Adrenal gland (tissue), 5 donors: Measurements from ENCODE around the gene ORMDL1.

Experiments used
- CTCF ChIP-seq, 6 experiments: fragments of 450-650 bp in 4 of 6; fragments of 200-600 bp in 2 of 6; sonication (generic) in 1 of 6; IDR thresholded peaks; 1 replicate in 5 of 6; 2 replicates in 1 of 6; pipeline versions ENCODE4 v1.5.1 to v1.8.0; 2016 to 2021; ENCODE audit warnings: antibody characterized with exemption in 6 of 6, mild to moderate bottlenecking in 2 of 6, moderate library complexity in 1 of 6
- POLR2A ChIP-seq, 2 donors: fragments of 450-650 bp; IDR thresholded peaks; one replicate each; pipeline ENCODE4 v1.6.1; 2017; ENCODE audit warnings: antibody characterized with exemption in 2 of 2, mild to moderate bottlenecking in 2 of 2, moderate library complexity in 1 of 2
- donor health status: DM: no; HTN: no; CAD: no.

DNA sequence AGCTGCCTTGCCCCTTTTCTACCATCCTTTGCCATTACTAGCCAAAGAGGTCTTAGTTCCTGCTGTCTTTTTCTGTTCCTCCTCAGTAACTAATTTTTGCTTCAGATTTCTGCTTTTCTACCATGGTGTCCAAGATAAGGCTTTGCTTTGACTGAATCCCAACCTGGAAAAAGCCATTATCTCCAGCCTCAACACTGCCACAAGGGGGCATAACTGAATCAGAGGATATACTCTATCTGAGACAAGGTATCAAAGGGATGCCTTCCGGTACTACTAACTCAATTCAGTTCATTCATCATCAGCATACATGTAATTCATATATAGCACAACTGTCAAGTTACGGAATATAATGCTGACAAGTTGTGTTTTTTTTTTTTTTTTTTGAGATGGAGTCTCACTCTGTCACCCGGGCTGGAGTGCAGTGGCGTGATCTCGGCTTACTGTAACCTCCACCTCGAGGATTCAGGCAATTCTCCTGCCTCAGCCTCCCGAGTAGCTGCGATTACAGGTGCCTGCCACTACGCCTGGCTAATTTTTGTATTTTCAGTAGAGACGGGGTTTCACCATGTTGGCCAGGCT is 33.0 kb downstream of the ORMDL1 start:
- TF ChIP-seq CTCF (IDR thresholded peaks at IDR 0.05) (peak; percentile 49 to 65 (median 59)), POLR2A (IDR thresholded peaks at IDR 0.05) (no peak)
